Activated CD4-positive, CD25-positive, alpha-beta regulatory T cell treated with anti-CD3 and anti-CD28 coated beads, Interleukin-2, amount 50 U/mL, for 72 hours (primary cell): ENCODE measurements around the gene PDZRN3.
"Not testable (repeated sequence)": the region's sequence is repeated elsewhere in the genome, so short reads cannot be mapped to it uniquely, and the experiment has no call there.

Experiments
- DNase-seq: peaks from one replicate; pipeline ENCODE4 v3.0.0; 2021

Gene PDZRN3

GRCh38 chr3:73484656-73485248 lies 140.0 kb downstream of the PDZRN3 start:
- DNase-seq = no peak

- DNase-seq = no peak
These were observed 142.9 kb downstream of the PDZRN3 start for GRCh38 chr3:73481888-73482287.

- DNase-seq = no peak
These were observed 144.5 kb downstream of the PDZRN3 start for GRCh38 chr3:73480187-73480672.

GRCh38 chr3:73479325-73479724 lies 145.4 kb downstream of the PDZRN3 start:
- DNase-seq = no peak

GRCh38 chr3:73478858-73479257 lies 145.9 kb downstream of the PDZRN3 start:
- DNase-seq = no peak

GRCh38 chr3:73475717-73476116 lies 149.0 kb downstream of the PDZRN3 start:
- DNase-seq = no peak

GRCh38 chr3:73475175-73475574 lies 149.6 kb downstream of the PDZRN3 start:
- no peak for DNase-seq

- DNase-seq = no peak
These were observed 150.1 kb downstream of the PDZRN3 start for GRCh38 chr3:73474619-73475018.

GRCh38 chr3:73473898-73474416 lies 150.8 kb downstream of the PDZRN3 start:
- DNase-seq = no peak

- DNase-seq = no peak
These were observed 151.4 kb downstream of the PDZRN3 start for GRCh38 chr3:73473181-73473897.

GRCh38 chr3:73471986-73472787 lies 152.6 kb downstream of the PDZRN3 start:
- DNase-seq = no peak

GRCh38 chr3:73470860-73471259 lies 153.9 kb downstream of the PDZRN3 start:
- DNase-seq = no peak

- DNase-seq = no peak
These were observed 155.4 kb downstream of the PDZRN3 start for GRCh38 chr3:73469331-73469730.

GRCh38 chr3:73467211-73467610 lies 157.5 kb downstream of the PDZRN3 start:
- DNase-seq = no peak

- no peak for DNase-seq
These were observed 158.8 kb downstream of the PDZRN3 start for GRCh38 chr3:73465926-73466325.

- not testable (repeated sequence) for DNase-seq
These were observed 160.6 kb downstream of the PDZRN3 start for GRCh38 chr3:73464126-73464525.

- no peak for DNase-seq
These were observed 163.2 kb downstream of the PDZRN3 start for GRCh38 chr3:73461547-73461946.

GRCh38 chr3:73459711-73460110 lies 165.0 kb downstream of the PDZRN3 start:
- DNase-seq = no peak

GRCh38 chr3:73453666-73454065 lies 171.1 kb downstream of the PDZRN3 start:
- no peak for DNase-seq

- no peak for DNase-seq
These were observed 172.0 kb downstream of the PDZRN3 start for GRCh38 chr3:73452729-73453128.

GRCh38 chr3:73451301-73451944 lies 173.3 kb downstream of the PDZRN3 start:
- DNase-seq = no peak

GRCh38 chr3:73449774-73450173 lies 175.0 kb downstream of the PDZRN3 start:
- no peak for DNase-seq

- no peak for DNase-seq
These were observed 175.9 kb downstream of the PDZRN3 start for GRCh38 chr3:73448761-73449301.
